ENCODE data around the gene RHOBTB3.
A peak's percentile ranks its signal among the peaks of the same experiment; 100 is the strongest.

RHOBTB3 gene

DNA sequence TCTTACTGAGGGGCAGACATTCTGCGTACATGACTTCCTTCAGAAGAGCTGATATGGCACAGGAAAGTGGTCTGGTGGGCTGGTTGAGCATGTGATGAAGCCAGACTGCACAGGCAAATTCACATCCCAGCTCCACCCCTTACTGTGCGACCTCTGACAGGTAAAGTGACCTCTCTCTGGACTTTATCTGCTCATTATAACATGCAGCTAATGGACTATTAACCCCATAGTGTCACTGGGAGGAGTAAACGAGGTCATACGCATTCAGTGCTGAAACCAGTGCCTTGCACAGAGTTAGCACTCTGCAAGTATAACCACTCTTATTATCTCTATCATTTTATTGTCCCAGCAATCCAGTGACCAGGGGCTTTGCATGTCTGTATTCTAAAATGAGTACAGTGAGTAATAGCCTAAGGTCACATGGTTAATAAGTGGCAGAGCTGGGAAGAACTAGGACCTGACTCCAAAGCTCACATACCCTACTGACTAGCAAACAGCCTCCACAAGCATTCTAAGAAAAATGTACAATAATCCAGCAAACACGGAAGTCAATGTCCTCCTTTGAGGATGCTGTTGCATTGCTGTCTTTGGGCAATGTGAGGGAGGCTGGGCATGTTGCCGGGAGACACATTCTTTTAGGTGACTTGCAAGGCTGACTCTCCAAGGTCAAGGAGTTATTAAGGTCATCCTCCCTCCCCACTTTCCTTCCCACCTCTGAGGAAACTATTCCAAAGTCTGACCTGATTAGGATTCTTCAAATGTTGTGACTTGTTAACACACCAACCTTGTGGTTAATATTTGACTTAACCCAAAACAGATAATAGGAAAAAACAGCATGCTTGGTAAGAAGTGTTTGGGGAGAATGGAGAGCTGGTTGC, 72.4 kb downstream of the RHOBTB3 start:
- no peak overlapping the region for H3K4me3 ChIP-seq (ENCODE audit: low read depth, low read length)
- TF ChIP-seq, protein P1, sequence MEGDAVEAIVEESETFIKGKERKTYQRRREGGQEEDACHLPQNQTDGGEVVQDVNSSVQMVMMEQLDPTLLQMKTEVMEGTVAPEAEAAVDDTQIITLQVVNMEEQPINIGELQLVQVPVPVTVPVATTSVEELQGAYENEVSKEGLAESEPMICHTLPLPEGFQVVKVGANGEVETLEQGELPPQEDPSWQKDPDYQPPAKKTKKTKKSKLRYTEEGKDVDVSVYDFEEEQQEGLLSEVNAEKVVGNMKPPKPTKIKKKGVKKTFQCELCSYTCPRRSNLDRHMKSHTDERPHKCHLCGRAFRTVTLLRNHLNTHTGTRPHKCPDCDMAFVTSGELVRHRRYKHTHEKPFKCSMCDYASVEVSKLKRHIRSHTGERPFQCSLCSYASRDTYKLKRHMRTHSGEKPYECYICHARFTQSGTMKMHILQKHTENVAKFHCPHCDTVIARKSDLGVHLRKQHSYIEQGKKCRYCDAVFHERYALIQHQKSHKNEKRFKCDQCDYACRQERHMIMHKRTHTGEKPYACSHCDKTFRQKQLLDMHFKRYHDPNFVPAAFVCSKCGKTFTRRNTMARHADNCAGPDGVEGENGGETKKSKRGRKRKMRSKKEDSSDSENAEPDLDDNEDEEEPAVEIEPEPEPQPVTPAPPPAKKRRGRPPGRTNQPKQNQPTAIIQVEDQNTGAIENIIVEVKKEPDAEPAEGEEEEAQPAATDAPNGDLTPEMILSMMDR (IDR thresholded peaks at IDR 0.05; ENCODE audit: low read depth, low read length): no peak
- in situ Hi-C loops (cut with HindIII; ENCODE audit: low sequenced_read_pairs): no loop called here
- no peak for DNase-seq (ENCODE audit: low read depth, low spot score)

DNA sequence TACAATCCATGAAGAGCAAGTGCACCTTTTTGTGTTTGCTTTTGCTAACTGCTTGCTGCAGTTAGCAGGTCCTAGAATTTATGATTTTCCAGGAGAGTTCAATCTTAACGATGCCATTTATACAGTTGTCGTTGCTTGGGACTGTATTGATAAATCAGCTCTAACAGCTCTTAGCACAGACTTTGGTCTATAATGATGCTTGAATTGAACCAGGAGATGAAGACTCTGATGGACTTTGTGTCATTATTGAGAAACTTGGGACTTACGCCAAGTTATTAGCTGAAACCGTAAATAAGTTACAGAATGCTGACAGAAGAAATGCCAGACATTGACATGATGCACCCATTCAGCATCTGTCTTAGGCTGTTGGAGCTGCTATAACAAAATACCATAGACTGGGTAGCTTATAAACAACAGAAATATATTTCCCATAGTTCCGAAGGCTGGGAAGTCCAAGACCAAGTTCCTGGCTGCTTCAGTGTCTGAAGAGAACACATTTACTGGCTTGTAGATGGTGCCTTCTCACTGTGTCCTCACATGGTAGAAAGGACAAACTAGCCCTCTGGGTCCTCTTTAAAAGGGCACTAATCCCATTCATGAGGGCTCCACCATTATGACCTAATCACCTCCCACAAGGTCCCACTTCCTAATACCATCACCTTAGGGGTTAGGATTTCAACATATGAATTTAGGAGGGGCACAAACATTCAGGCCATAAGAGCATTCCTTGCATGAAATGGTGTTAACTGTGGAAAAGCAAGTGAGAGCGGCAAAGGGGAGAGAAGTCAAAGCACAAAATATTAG, 73.8 kb downstream of the RHOBTB3 start:
- in situ Hi-C loops (cut with HindIII; ENCODE audit: low sequenced_read_pairs): no loop called here
- DNase-seq (ENCODE audit: low read depth, low spot score): no peak
- H3K4me3 ChIP-seq (ENCODE audit: low read depth, low read length): no peak overlapping the region
- TF ChIP-seq, protein P1 (IDR thresholded peaks at IDR 0.05; ENCODE audit: low read depth, low read length): no peak

DNA sequence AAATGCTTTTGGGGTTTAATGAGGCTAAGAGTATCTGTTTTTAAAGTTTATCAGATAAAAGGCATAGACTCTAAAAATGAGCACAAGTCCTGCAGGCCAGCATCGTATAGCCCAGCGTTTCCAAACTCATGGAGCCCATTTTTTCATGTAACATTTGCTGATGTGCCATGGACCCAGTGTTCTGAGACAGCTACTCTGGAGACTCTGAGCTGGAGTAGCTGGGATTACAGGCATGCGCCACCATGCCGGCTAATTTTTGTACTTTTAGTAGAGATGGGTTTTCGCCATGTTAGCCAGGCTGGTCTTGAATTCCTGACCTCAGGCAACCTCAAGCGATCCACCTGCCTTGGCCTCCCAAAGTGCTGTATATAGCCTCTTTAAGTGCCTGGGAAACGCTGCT, 75.6 kb downstream of the RHOBTB3 start:
- in situ Hi-C loops (cut with HindIII; ENCODE audit: low sequenced_read_pairs): no loop called here
- TF ChIP-seq, protein P1 (IDR thresholded peaks at IDR 0.05; ENCODE audit: low read depth, low read length): no peak
- no peak for DNase-seq (ENCODE audit: low read depth, low spot score)
- H3K4me3 ChIP-seq (ENCODE audit: low read depth, low read length): no peak overlapping the region

DNA sequence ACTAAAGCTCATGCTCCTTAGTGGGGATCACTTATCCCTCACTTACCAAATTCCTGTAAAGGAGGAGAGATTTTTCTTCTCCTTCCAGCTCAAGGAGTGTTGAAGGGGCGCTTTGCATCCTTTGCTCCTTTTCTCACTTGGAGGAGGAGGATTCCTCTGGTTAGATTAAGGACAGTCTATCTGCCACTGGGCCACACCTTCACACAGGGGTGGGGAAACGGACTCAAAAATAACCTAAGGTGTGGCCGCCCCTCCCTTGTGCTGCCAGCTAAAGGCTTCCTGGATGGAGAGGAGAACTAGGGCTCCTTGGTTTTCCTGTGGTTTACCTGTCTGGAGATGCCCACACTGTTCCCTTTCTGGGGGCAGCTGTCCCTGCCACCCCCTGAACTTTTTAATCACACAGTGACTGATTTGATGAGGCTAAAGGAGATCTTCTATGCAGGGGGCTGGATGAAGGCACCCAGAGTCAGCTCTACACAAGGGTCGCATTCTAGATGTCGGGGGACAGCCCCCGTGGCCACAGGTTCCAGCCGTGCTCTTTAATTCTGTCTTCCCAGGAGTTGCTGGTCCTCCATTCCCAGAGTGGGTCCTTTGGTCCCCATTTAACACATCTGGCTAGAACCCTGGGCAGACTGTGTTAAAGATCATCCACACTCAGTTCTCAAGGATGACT, 77.0 kb downstream of the RHOBTB3 start:
- in situ Hi-C loops (cut with HindIII; ENCODE audit: low sequenced_read_pairs): no loop called here
- DNase-seq (ENCODE audit: low read depth, low spot score): no peak
- TF ChIP-seq, protein P1 (IDR thresholded peaks at IDR 0.05; ENCODE audit: low read depth, low read length): no peak
- H3K4me3 ChIP-seq (ENCODE audit: low read depth, low read length): no peak overlapping the region

DNA sequence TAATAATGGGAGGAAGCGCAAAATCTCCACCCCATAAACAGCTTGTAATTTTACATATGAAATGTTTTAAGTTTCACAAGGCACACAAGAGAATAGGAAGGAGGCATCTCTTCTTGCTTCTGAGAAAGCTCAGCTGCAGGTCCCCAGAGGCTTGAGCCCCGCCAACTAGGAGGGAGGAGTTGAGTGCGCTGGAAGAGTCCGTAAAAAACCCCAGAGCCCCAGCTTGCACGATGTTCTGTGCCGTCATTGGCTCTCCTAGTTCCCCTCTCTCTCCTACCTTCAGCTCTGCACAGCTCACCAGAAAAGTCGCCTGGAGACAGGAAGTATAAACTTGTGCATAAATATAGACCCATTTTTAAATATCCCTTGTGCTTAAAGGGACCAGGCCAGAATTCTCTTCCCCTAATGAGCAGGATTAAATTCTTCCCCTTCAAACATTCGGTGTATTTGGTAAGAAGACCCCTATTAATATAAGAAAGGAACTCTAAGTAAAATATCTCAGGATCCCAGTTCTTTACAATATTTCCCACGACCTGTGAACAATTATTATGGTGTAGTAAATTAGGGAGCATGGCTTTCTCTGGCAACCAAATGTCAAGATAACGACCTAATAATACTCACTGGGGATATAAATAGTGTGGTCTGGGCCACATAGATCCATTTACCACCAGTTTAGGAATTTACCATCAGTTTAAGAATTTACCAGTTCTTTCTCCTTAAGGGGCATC, 77.7 kb downstream of the RHOBTB3 start:
- H3K4me3 ChIP-seq (ENCODE audit: low read depth, low read length): no peak overlapping the region
- TF ChIP-seq, protein P1 (IDR thresholded peaks at IDR 0.05; ENCODE audit: low read depth, low read length): no peak
- in situ Hi-C loops (cut with HindIII; ENCODE audit: low sequenced_read_pairs): no loop called here
- peak; percentile 29 for DNase-seq (ENCODE audit: low read depth, low spot score)

Measured in astrocyte of the spinal cord (primary cell).